PFSK-1 (cell line): ENCODE data around the gene DNTT.

ENCODE experiments used
- FOXP2 ChIP-seq: optimal IDR thresholded peaks from 2 replicates; pipeline ENCODE3; 2011; ENCODE audit warnings: borderline replicate concordance, control low read depth, inconsistent platforms; ENCODE audit not compliant: insufficient read depth; ENCODE audit errors: extremely low read length, extremely low read depth
- POLR2AphosphoS5 ChIP-seq: IDR thresholded peaks from 2 replicates; pipeline ENCODE4 v1.6.1; 2012; ENCODE audit warnings: low read depth, mild to moderate bottlenecking, control low read depth, low read length, moderate library complexity
- SIN3A ChIP-seq: IDR thresholded peaks from 2 replicates; pipeline ENCODE4 v1.6.1; 2012; ENCODE audit warnings: mild to moderate bottlenecking, low read length, moderate library complexity, borderline replicate concordance; ENCODE audit not compliant: insufficient read depth
- TAF1 ChIP-seq: IDR thresholded peaks from 2 replicates; pipeline ENCODE4 v1.6.1; 2012; ENCODE audit warnings: low read length, control low read depth, borderline replicate concordance; ENCODE audit not compliant: insufficient read depth
- TF ChIP-seq, protein P1 (sequence below), 2 experiments: IDR thresholded peaks; 2 replicates each; pipeline versions ENCODE4 v1.6.1 to v1.8.0; 2011 to 2012; ENCODE audit warnings: low read depth in 2 of 2, low read length in 2 of 2, control low read depth in 1 of 2, inconsistent platforms in 1 of 2, mild to moderate bottlenecking in 1 of 2, moderate library complexity in 1 of 2; ENCODE audit not compliant: insufficient read depth in 1 of 2

The DNTT gene

DNA sequence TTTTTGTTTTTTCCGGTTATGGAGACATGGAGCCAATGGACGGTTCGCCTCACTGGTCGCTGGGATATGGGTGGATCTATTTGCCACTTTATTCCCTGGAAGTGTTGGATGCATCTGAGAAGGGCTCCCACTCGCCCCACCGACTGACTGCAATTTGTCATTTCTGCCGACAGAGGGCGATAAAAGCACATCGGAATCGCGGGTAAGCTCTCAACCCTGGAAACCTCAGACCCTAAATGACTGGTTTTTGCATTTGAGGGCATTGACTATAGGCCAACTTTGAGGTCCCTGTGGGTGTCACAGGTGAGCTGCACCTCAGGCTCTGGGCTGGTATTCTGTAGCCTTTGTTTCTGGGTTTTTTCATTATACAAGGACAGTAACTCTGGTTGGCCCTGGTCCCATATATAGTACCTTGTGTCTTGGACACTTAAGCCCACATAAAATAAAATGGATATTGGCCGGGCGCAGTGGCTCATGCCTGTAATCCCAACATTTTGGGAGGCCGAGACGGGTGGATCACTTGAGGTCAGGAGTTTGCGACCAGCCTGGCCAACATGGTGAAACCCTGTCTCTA lies 66.4 kb downstream of the DNTT start:
- TF ChIP-seq FOXP2 (no peak), POLR2AphosphoS5 (no peak), TAF1 (no peak), SIN3A (no peak)
- TF ChIP-seq, protein P1, sequence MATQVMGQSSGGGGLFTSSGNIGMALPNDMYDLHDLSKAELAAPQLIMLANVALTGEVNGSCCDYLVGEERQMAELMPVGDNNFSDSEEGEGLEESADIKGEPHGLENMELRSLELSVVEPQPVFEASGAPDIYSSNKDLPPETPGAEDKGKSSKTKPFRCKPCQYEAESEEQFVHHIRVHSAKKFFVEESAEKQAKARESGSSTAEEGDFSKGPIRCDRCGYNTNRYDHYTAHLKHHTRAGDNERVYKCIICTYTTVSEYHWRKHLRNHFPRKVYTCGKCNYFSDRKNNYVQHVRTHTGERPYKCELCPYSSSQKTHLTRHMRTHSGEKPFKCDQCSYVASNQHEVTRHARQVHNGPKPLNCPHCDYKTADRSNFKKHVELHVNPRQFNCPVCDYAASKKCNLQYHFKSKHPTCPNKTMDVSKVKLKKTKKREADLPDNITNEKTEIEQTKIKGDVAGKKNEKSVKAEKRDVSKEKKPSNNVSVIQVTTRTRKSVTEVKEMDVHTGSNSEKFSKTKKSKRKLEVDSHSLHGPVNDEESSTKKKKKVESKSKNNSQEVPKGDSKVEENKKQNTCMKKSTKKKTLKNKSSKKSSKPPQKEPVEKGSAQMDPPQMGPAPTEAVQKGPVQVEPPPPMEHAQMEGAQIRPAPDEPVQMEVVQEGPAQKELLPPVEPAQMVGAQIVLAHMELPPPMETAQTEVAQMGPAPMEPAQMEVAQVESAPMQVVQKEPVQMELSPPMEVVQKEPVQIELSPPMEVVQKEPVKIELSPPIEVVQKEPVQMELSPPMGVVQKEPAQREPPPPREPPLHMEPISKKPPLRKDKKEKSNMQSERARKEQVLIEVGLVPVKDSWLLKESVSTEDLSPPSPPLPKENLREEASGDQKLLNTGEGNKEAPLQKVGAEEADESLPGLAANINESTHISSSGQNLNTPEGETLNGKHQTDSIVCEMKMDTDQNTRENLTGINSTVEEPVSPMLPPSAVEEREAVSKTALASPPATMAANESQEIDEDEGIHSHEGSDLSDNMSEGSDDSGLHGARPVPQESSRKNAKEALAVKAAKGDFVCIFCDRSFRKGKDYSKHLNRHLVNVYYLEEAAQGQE (IDR thresholded peaks at IDR 0.05; ENCODE audit: insufficient read depth in 1 of 2, low read depth in 2 of 2, low read length in 2 of 2), result no peak

DNA sequence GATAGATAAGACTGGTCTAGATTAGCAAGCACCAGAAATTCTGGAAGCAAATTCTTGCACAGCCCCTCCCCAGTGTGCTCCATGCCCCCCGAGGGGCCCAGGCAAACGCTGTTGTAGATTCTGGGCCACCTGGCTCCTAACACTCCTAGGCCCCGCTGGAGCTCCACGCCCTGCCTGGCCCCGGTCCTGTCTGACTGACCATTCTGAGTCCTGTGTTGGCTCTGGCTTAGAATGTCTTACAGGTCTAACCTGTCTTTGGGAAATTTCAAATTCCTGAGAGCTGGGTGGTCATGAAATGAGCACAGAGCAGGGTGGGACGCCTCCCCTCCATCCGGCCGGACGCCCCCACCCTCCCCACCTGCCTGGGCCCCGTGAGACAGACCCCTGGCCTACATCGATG lies 67.1 kb downstream of the DNTT start:
- TF ChIP-seq FOXP2 (no peak), POLR2AphosphoS5 (no peak)
- TF ChIP-seq, protein P1 (IDR thresholded peaks at IDR 0.05; ENCODE audit: insufficient read depth in 1 of 2, low read depth in 2 of 2, low read length in 2 of 2), result no peak

DNA sequence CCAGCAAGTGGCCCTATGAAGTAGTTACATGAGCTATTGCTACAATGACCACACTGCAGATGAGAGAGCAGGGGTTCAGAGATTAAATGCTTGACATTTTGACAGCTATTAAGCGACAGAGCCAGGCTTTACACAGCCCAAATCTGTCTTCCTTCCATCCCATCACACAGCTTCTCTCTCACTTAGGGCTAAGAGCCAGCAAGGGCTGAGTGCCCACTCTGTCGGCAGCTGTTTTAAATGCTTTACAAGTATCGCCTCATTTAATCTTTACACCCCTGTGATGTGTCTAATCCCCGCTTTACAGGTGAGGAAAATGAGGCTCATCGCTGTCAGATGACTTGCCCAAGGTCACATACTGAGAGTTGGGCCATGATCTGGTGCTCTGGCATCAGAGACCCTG lies 69.8 kb downstream of the DNTT start:
- TF ChIP-seq TAF1, result no peak
- TF ChIP-seq POLR2AphosphoS5, result no peak
- TF ChIP-seq, protein P1 (IDR thresholded peaks at IDR 0.05; ENCODE audit: insufficient read depth in 1 of 2, low read depth in 2 of 2, low read length in 2 of 2), result no peak
- no peak for TF ChIP-seq FOXP2
- no peak for TF ChIP-seq SIN3A

DNA sequence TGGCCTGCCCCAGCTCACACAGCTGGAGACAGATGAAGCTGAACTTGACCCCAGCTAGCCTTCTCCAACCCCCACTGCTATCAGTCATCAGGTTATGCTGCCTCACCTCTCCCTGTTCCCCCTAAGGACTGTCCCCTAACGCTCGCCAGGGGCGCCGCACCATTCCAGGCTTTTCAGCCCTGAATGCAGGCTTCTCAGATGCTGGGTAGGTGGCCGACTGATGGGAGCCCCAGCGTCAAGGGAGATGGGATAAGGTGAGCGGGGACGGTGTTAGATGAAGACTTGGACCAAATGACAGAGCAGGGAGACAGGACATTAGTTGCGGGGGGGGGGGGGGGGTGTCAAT lies 70.4 kb downstream of the DNTT start:
- TF ChIP-seq SIN3A, result no peak
- TF ChIP-seq POLR2AphosphoS5, result no peak
- no peak for TF ChIP-seq TAF1
- TF ChIP-seq FOXP2, result no peak
- TF ChIP-seq, protein P1 (IDR thresholded peaks at IDR 0.05; ENCODE audit: insufficient read depth in 1 of 2, low read depth in 2 of 2, low read length in 2 of 2), result no peak
